ENCODE data around the gene MAD1L1. TPM values are rescaled to one million over a fixed set of nuclear protein-coding genes. Genes with fewer than 3 reads are reported as not detected.

MAD1L1 gene
- total and polyA plus RNA-seq, 2 of the 8 experiments (the other 6 are each of a cell fraction or from before 2014, with no cell fraction given), result 40.4 to 44.6 TPM

- TF ChIP-seq CHD7 (IDR thresholded peaks at IDR 0.05; ENCODE audit: insufficient replicate concordance, low read length) (no peak), KDM1A (IDR thresholded peaks at IDR 0.05; ENCODE audit: borderline replicate concordance, low read length) (no peak), FOSL1 (IDR thresholded peaks at IDR 0.05; ENCODE audit: insufficient read depth, low read depth, low read length) (no peak), TAF7 (optimal IDR thresholded peaks at IDR 0.05; ENCODE audit: borderline replicate concordance, low read depth, low read length) (no peak), USF2 (IDR thresholded peaks at IDR 0.05; ENCODE audit: low read length) (no peak), BCL11A (IDR thresholded peaks at IDR 0.05; ENCODE audit: low read depth in 2 of 2, low read length in 2 of 2) (no peak), RNF2 (IDR thresholded peaks at IDR 0.05; ENCODE audit: borderline replicate concordance, low read depth, low read length, missing control alignments, poor library complexity, severe bottlenecking) (no peak), POLR2A (IDR thresholded peaks at IDR 0.05; ENCODE audit: control extremely low read depth in 1 of 2, low read depth in 2 of 2, low read length in 2 of 2) (no peak)
Measured at GRCh38 chr7:2169923-2170575, 62.7 kb downstream of the MAD1L1 start (continued).
